ENCODE measurements around the gene HAUS2. TPM values are rescaled to one million over a fixed set of nuclear protein-coding genes. Genes with fewer than 3 reads are reported as not detected.

The HAUS2 gene
- total RNA-seq (2022; extraction: Qiagen RNA extraction) = 18.1 to 22.3 TPM (median 21.0 TPM) in 5 replicates

GRCh38 chr15:42548249-42549031 lies at the start of gene HAUS2, which contains the start of gene LRRC57:
TSS of gene HAUS2 (plus strand) at chr15:42548838. CDS start at chr15:42548873, 35 bp downstream.
TSS of gene LRRC57 (minus strand) at chr15:42548793. CDS start at chr15:42548434, 359 bp downstream.

GRCh38 chr15:42575188-42576039 lies 26.8 kb downstream of the HAUS2 start, which contains the start of gene STARD9:
TSS of gene STARD9 (plus strand) at chr15:42575606. CDS start at chr15:42575716, 110 bp downstream.

Other genes with a start within 250 kb of the HAUS2 start
- gene CAPN3, start 189.3 kb upstream of the HAUS2 start, total RNA-seq (2022; extraction: Qiagen RNA extraction) = 0.21 to 0.40 TPM (median 0.27 TPM) in 5 replicates
- gene ZNF106, start 57.7 kb upstream of the HAUS2 start, total RNA-seq (2022; extraction: Qiagen RNA extraction) = 7.2 to 11.2 TPM (median 10.2 TPM) in 5 replicates
- gene SNAP23, start 53.2 kb upstream of the HAUS2 start, total RNA-seq (2022; extraction: Qiagen RNA extraction) = 15.8 to 40.2 TPM (median 16.1 TPM) in 5 replicates
- 9.2 to 13.0 TPM (median 11.5 TPM) in 5 replicates for gene LRRC57, start within 50 bp of the HAUS2 start, total RNA-seq (2022; extraction: Qiagen RNA extraction)
- 1.6 to 2.1 TPM (median 1.9 TPM) in 5 replicates for gene STARD9, start 26.8 kb downstream of the HAUS2 start, total RNA-seq (2022; extraction: Qiagen RNA extraction)
- gene CDAN1, start 188.3 kb downstream of the HAUS2 start, total RNA-seq (2022; extraction: Qiagen RNA extraction) = 4.2 to 8.5 TPM (median 5.8 TPM) in 5 replicates

Data from A549 treated with Mapracorat at 1 μM for 4 hours (cell line).